Measurements from ENCODE around the gene ADORA1. TPM values are rescaled to one million over a fixed set of nuclear protein-coding genes. Genes with fewer than 3 reads are reported as not detected.

Gene ADORA1
- total RNA-seq, 1 donor from 2014 or later: 2.7 TPM

- no peak for DNase-seq (ENCODE audit: low spot score)
Observed at GRCh38 chr1:203138066-203138465, 10.5 kb downstream of the ADORA1 start.

DNA sequence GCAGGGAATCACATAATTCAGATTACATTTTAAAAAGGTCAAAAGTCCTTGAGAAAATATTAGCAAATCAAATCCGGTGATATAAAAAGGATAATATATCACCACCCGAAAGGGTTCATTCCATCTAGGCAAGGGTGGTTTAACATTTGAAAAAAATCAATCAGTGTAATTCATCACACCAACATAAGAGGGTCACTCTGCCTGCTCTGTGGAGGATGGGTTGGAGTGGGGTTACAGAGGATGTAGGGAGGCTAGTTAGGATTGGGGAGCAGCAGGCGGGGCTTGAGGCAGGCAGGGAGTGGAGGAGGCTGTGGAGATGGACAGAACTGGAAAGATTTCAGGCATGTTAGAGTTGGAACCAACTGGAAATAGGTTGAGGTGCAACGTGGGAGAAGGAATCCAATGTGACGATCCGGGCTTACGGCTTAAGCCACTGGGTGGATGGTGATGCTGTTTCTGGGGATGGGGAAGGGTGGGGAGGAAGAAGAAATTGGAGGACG, 12.5 kb downstream of the ADORA1 start:
- DNase-seq (ENCODE audit: low spot score): no peak

DNA sequence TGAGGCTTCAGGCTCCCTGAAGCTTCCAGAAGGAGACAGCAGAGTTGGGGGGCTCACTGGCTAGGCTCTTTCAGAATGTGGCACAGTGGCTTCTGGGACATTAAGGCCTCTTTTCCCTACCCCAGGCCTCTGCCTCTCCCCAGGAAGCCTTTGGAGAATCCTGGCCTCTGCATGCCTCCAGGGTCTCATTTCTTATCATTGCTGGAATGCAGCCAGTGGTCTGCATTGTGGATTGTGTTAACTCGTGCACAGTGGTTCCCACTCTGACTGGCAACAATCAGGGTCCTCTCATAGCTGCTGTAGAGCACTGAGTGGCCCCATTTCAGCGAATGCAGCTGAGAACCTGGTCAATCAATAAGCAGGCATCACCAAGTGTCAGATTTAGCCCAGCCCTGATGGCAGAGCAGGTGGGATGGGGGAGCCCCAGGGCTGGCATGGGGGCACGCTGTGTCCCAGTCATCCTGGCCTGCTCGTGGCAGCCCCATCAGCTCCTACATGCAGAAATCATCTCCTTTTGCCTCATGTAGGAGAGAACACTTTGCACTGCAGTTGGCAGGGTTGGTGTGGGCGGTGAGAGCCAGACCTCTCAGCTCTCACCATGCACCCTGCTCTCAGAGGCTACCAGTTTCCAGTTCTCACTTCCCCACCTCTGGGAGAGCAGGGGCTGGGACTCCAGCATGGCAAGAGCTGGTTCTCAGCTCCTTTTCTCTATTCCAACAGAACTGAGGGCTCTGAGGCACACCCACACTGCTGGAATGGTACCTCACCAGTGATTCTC, 13.4 kb downstream of the ADORA1 start:
- no peak for DNase-seq (ENCODE audit: low spot score)

DNA sequence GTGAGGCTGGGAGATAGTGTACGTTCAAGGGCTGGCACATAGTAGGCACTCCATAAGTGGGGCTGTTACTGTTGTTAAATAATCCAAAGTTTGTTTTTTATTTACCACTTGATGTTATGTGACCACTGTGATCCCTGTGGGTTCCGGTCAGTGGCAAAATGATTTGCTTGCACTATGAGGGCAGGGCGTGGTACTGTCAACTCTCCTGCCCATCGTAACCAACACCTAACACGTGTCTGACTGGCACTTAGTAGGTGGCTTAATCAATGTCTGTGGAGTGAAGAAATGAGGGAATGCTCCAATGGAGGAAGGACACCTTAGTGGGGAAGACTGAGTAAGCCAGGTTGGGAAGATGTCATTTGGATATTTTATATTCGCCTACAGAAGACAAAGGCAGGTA, 14.6 kb downstream of the ADORA1 start:
- DNase-seq (ENCODE audit: low spot score): no peak

DNA sequence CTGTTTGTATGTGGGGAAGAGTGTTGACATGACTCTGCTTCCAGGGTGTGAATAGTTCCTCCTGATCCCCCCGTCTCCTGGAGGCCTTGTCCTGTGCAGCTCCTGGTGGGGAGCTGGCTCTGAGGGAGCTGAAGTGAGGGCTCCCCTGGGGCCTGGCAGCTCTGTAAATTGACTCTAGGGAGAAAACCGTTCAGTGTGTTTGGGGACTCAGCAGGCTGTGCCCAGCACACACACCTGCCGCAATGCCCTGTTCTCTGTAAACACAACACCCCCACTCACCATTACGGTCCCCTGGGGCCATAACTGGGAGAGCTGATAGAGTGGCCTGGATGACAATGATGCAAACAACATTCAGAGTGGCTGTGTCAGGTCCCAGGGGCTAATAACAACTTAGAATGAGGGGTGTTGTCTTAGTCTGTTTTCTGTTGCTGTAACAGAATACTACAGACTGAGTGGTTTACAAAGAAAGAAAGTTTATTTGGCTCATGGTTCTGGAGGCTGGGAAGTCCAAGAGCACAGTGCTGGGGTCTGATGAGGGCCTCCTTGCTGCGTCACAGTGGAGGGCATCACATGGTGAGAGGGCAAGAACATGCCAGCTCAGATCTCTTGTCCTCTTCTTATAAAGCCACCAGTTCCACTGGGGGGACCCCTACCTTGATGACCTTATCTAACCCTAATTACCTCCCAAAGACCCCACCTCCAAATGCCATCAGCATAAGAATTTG, 15.3 kb downstream of the ADORA1 start:
- DNase-seq (ENCODE audit: low spot score): no peak

DNA sequence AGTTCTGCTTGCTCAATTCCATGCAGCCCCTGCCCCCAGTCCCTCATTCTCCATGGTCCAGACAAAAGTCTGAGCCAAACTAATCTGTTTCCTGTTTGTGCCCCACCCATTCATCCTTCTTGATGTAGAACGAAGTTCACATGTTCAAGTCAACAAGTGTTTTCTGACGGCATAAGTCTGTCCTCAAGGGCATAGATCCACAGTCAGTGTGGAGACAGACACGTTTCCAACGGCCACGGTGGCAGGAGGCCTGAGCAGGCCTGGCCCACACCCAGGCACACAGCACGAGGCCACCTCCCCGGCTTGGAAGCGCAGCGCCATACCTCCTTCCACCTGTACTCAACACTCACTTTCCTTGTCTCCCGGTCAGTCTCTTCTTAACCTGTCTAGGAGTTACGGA, 16.1 kb downstream of the ADORA1 start:
- DNase-seq (ENCODE audit: low spot score): no peak

DNA sequence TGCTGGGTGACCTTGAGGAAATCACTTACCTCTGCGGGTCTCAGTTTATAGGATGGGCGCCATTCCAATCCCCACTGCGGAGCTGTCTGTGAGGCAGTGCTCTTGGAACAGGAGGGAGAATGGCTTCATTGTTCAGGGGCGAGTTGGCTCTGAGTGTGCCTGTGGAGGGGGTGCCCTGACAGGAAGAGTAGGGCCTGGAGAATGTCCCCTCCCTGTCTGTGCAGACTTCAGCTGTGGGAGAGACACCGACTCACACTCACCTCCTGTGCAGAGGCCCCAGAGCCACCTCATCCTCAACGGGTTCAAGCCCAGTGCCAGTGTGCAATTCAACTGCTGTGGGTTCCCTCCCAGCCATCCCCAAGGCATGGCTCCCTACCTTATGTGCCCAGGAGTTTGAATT, 17.1 kb downstream of the ADORA1 start:
- no peak for DNase-seq (ENCODE audit: low spot score)

DNA sequence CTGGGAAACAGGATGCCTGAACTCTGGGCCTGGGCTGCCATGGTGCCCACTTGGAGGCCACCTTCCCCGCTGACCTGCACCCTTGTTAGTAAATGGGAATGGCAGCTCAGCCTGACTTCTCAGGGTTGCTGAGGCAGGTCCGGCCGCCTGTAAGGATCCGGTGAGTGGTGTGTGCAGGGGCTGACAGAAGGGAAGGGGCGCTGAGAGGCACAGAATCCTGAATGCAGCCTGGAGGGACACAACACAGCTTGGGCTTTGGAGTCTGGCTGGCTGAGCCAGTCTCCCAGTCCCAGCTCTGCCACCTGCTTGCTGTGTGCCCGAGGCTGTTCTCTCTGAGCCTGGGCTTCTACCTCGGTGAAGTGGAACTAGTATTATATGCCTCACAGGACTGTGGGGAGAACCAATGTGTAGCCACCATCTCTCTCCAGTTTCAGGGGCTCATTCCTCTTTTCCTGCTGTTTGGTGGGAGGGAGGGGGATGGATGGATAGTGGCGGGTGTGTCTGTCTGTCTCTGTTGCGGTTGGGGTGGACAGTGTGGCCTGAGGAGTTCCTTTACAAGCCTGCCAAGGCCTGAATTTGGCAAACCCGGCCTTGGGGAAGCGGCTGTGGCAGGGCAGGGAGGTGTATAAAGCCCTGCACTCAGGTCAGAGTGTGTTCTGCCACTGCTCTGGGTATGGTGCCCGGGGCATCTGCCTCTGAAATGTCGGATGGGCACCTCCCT, 18.0 kb downstream of the ADORA1 start:
- no peak for DNase-seq (ENCODE audit: low spot score)

- no peak for DNase-seq (ENCODE audit: low spot score)
Observed at GRCh38 chr1:203146042-203146369, 18.5 kb downstream of the ADORA1 start.

- DNase-seq (ENCODE audit: low spot score): no peak
Observed at GRCh38 chr1:203146537-203146936, 19.0 kb downstream of the ADORA1 start.

DNA sequence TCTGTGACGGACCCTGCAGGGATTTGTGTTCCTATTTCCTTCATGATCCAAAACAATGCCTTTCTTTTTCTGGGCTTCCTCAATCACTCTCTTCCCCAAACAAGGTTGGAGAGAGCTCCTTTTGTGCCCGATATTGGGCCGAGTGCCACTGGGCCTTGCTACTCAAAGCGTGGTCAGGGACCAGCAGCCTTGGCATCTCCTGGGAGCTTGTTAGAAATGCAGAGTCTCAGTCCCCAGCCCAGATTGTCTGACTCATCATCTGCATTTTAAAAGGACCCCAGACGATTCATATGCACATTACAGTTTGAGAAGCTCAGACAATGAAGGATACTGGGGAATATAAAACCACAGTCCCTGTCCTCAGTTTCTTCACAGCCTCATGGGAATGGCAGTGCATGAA, 19.9 kb downstream of the ADORA1 start:
- no peak for DNase-seq (ENCODE audit: low spot score)

DNA sequence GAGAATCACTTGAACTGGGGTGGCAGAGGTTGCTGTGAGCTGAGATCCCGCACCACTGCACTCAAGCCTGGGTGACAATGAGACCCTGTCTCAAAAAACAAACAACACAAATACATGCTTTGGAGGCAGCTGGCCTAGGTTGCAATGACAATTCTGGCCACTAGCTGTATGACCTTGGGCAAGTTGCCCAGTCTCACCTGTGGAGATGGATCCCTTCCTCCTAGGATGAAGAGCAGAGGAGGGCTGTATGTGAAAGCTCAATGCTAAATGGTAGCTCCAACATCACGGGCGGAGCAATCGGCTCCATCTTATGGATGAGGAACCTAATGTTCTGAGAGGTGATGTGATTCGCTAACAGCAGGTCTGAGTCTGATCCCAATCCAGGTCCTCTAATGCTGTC, 20.6 kb downstream of the ADORA1 start:
- no peak for DNase-seq (ENCODE audit: low spot score)

DNA sequence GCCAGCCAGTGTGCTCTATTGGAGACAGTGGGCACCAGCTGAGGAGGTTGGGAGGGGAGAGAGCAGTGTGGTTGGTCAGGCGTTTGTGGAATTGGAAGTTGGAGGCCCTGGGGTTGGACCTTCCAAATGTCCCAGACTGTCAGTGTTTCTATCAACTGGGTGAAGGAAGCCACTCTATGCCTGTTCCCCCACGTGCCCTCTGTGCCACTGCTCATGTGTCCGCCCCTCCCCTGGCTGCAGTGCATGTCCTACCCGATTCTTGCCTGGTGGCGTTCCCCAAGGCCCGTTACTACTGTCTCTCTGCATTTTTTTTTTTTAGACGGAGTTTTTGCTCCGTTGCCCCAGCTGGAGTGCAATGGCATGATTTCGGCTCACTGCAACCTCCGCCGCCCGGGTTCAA, 21.1 kb downstream of the ADORA1 start:
- no peak for DNase-seq (ENCODE audit: low spot score)

DNA sequence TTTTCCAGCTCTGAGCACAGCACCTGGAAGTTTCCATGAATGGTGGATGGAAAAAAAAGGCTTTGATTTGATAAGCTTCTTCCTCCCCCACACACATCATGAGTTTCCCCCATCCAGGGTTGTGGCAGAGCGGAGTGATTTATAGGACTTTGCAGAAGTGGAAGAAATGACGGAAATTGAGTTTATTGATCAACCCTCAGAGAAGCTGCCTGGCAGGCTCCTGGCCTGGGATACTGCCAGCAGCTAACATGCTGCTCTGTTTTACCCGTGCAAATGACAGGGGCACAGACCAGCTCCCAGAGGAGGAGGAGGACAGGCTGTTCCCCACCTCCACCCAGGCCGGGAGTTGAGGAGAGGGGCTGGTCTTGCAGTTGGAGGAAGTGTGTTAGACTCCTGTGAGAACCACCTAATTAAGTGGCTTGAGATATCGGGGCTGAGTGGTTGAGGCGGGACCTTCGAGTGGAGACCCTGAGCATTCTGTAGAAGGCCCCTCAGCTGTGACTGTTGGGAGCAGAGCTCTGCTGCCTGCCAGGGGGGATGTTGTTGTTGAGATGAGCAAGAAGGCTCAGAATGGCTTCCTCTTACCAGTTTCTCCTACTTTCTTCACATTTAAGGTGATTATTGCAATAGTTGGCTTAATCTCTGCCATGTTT, 21.8 kb downstream of the ADORA1 start:
- no peak for DNase-seq (ENCODE audit: low spot score)

- DNase-seq (ENCODE audit: low spot score): no peak
Observed at GRCh38 chr1:203150511-203151297, 23.2 kb downstream of the ADORA1 start.

DNA sequence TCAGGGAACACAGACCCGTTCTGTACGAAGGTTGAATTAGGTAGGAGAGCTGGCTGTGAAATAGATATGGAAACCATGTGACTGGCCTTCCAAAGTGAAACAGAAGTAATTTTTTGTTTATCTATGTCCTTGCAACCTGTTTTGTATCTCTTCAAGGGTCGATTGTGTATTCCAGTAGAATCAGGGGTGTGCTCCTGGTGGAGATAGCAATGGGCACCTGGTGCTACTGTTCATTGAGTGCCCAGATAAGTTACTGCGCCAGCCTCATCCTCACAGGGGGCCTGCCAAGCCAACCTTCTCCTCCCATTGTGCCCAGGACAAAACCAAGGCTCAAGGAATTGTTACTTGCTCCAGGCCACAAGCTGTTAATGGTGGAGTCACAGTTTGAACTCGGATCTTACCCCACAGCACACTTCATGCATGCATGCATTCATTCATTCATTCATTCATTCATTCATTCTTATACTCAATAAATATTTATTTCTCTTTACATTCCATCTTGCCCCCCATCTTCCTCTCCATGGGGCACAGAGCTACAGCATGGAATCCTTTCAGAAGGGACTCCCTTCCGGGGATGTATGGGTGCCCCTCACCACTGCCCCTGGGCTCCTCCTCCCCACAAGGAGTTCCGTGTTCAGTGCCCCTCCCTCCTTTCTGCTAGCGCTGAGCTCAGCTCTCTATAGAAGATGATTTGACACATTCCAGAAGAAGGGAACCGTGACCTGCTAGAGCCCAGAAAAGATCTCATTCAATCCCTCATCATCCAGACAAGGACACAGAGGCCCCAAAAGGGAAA, 24.0 kb downstream of the ADORA1 start:
- DNase-seq (ENCODE audit: low spot score): no peak

- no peak for DNase-seq (ENCODE audit: low spot score)
Observed at GRCh38 chr1:203152158-203153034, 24.9 kb downstream of the ADORA1 start.

DNA sequence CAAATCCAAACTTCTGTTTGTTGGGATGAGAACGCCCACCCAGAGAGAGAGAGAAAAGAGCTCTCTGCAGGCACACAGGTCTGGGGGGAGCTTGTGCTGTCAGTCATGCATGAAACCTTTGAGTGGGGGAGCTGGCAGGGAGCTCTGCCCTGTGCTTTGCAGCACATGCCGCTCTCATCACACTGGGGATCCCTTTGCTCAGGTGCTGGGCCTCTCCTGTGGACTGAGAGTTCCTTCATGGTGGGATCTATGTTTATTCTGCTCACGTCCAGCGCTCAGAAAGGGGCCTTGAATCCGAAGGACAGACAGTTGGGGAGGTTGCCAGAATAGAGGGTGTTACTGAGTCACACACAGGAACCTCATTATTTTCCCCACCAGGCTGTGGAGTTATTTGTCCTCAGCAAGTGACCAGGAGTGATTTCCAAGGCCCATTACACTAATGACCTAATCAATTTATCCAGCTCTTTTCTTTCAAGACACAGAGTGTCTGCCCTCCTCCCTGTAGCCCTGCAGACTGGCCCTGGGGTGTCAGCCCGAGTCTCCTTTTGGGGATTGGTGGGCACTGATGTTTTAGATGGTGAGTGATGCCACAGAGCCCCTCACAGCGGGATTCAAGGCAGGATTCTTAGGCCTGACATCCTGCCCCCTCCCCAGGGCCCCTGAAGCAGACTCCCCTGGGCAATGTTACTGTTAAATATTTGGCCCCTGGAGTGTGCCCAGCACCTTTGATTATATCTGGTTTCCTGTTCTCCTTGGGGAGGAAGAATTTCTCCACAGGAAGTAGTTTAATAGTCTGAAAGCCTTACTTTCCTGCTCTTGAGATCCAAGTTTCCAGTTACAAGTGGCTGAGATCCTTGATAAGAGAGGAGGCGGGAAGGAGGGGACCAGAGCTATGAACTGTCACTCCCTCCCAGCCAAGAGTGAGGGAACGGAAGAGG, 25.8 kb downstream of the ADORA1 start:
- no peak for DNase-seq (ENCODE audit: low spot score)
